Brain microvascular endothelial cell (primary cell): ENCODE data around the gene ASIC1.

Source experiments
- DNase-seq: peaks from one replicate; pipeline ENCODE4 v3.0.0-alpha.2; 2020
- H3K27ac ChIP-seq: fragments of 250-450 bp; sonication (Bioruptor Pico); 2 replicates; pipeline ENCODE4 v1.5.1; 2020; ENCODE audit warnings: mild to moderate bottlenecking, moderate library complexity
- H3K27me3 ChIP-seq: fragments of 250-450 bp; sonication (Bioruptor Pico); replicated peaks from 2 replicates; pipeline ENCODE4 v1.5.1; 2020; ENCODE audit warnings: mild to moderate bottlenecking
- H3K36me3 ChIP-seq: fragments of 250-450 bp; sonication (Bioruptor Pico); replicated peaks from 2 replicates; pipeline ENCODE4 v1.5.1; 2020; ENCODE audit warnings: mild to moderate bottlenecking
- H3K4me3 ChIP-seq: 2 replicates; pipeline ENCODE4 v1.5.1; 2011; ENCODE audit warnings: low read depth, mild to moderate bottlenecking, control low read depth, low read length, moderate library complexity
- CTCF ChIP-seq: IDR thresholded peaks from 2 replicates; pipeline ENCODE4 v1.5.1; 2011; ENCODE audit warnings: low read depth, mild to moderate bottlenecking, moderate library complexity, low read length, control low read depth, inconsistent platforms; ENCODE audit errors: missing control alignments
- in situ Hi-C: cut with HindIII; loops from 2 replicates; pipeline ENCODE4 v1.10.0; 2017; ENCODE audit warnings: low sequenced_read_pairs, low pct_ligation_motif_present

Gene ASIC1

GRCh38 chr12:50085615-50086072, 28.2 kb downstream of the ASIC1 start:
- peaks cover 31% of the 10 kb centered on the region for H3K36me3 ChIP-seq
- H3K27ac ChIP-seq, result no peak overlapping the region
- TF ChIP-seq CTCF, result no peak
- in situ Hi-C loops, result no loop called here
- peak overlapping the region; percentile 67 for H3K4me3 ChIP-seq
- no peaks in the 10 kb centered on the region for H3K27me3 ChIP-seq
- no peak for DNase-seq

- Histone ChIP-seq H3K36me3 (peaks cover 33% of the 10 kb centered on the region), H3K4me3 (peak overlapping the region; percentile 67), H3K27me3 (no peaks in the 10 kb centered on the region), H3K27ac (no peak overlapping the region)
- DNase-seq, result no peak
- TF ChIP-seq CTCF, result no peak
- in situ Hi-C loops, result no loop called here
These were observed 28.8 kb downstream of the ASIC1 start for GRCh38 chr12:50086148-50086547.

- in situ Hi-C loops, result no loop called here
- Histone ChIP-seq H3K27me3 (no peaks in the 10 kb centered on the region), H3K27ac (no peak overlapping the region), H3K4me3 (no peak overlapping the region), H3K36me3 (peaks cover 42% of the 10 kb centered on the region)
- TF ChIP-seq CTCF, result no peak
- DNase-seq, result no peak
These were observed 29.8 kb downstream of the ASIC1 start for GRCh38 chr12:50087151-50087550.

GRCh38 chr12:50087995-50088394, 30.6 kb downstream of the ASIC1 start:
- Histone ChIP-seq H3K36me3 (peaks cover 48% of the 10 kb centered on the region), H3K4me3 (no peak overlapping the region), H3K27me3 (no peaks in the 10 kb centered on the region), H3K27ac (peak overlapping the region; percentile 51)
- peak; percentile 60 for DNase-seq
- no peak for TF ChIP-seq CTCF
- in situ Hi-C loops, result no loop called here

GRCh38 chr12:50088577-50089335, 31.4 kb downstream of the ASIC1 start:
- in situ Hi-C loops, result no loop called here
- peaks cover 54% of the 10 kb centered on the region for H3K36me3 ChIP-seq
- DNase-seq, result peak; percentile 37
- H3K27ac ChIP-seq, result peak overlapping the region; percentile 51
- H3K27me3 ChIP-seq, result no peaks in the 10 kb centered on the region
- TF ChIP-seq CTCF, result peak; percentile 88
- H3K4me3 ChIP-seq, result no peak overlapping the region

- no peak for DNase-seq
- no peaks in the 10 kb centered on the region for H3K27me3 ChIP-seq
- in situ Hi-C loops, result no loop called here
- no peak for TF ChIP-seq CTCF
- no peak overlapping the region for H3K4me3 ChIP-seq
- peaks cover 63% of the 10 kb centered on the region for H3K36me3 ChIP-seq
- no peak overlapping the region for H3K27ac ChIP-seq
These were observed 32.3 kb downstream of the ASIC1 start for GRCh38 chr12:50089730-50090129.
